Fibroblast of lung (primary cell): Measurements from ENCODE around the gene HES3. TPM values are rescaled to one million over a fixed set of nuclear protein-coding genes. Genes with fewer than 3 reads are reported as not detected.
A peak's percentile ranks its signal among the peaks of the same experiment; 100 is the strongest.

ENCODE experiments used
- DNase-seq, 2 donors: peaks; one replicate each; pipeline versions ENCODE4 v3.0.0 to v3.0.0-alpha.2; 2010; ENCODE audit warnings: low read depth in 2 of 2
- H2AFZ ChIP-seq: 2 replicates; pipeline ENCODE4 v1.5.1; 2012; ENCODE audit warnings: low read length, control low read depth, inconsistent platforms
- H3K27ac ChIP-seq: 2 replicates; pipeline ENCODE4 v1.5.1; 2011; ENCODE audit warnings: low read length, control low read depth; ENCODE audit not compliant: insufficient read depth
- H3K27me3 ChIP-seq: 2 replicates; pipeline ENCODE4 v1.5.1; 2011; ENCODE audit warnings: mild to moderate bottlenecking, low read length; ENCODE audit not compliant: control insufficient read depth, insufficient read depth
- H3K36me3 ChIP-seq: 2 replicates; pipeline ENCODE4 v1.5.1; 2011; ENCODE audit warnings: low read length; ENCODE audit not compliant: control insufficient read depth, insufficient read depth
- H3K4me1 ChIP-seq: 2 replicates; pipeline ENCODE4 v1.5.1; 2011; ENCODE audit warnings: low read length; ENCODE audit not compliant: control insufficient read depth, insufficient read depth; ENCODE audit errors: extremely low read depth
- H3K4me2 ChIP-seq: 2 replicates; pipeline ENCODE4 v1.5.1; 2011; ENCODE audit warnings: low read length, control low read depth; ENCODE audit not compliant: insufficient read depth; ENCODE audit errors: extremely low read depth
- H3K4me3 ChIP-seq, 4 experiments: fragments of 200-600 bp in 1 of 4; sonication (generic) in 1 of 4; replicated peaks in 1 of 4; 2 replicates each; pipeline ENCODE4 v1.5.1; 2011 to 2016; ENCODE audit warnings: low read length in 4 of 4, low read depth in 3 of 4, mild to moderate bottlenecking in 3 of 4, control low read depth in 2 of 4, inconsistent platforms in 1 of 4, mixed read lengths in 1 of 4; ENCODE audit not compliant: insufficient read depth in 1 of 4; ENCODE audit errors: control extremely low read depth in 1 of 4
- H3K79me2 ChIP-seq: 2 replicates; pipeline ENCODE4 v1.5.1; 2012; ENCODE audit warnings: mild to moderate bottlenecking, low read length, inconsistent platforms; ENCODE audit not compliant: control insufficient read depth, insufficient read depth
- H3K9ac ChIP-seq: 2 replicates; pipeline ENCODE4 v1.5.1; 2011; ENCODE audit warnings: mild to moderate bottlenecking, low read length, control low read depth; ENCODE audit not compliant: insufficient read depth
- H3K9me3 ChIP-seq: 2 replicates; pipeline ENCODE4 v1.5.1; 2012; ENCODE audit warnings: low read depth, low read length; ENCODE audit not compliant: control insufficient read depth, insufficient read depth
- H4K20me1 ChIP-seq: 2 replicates; pipeline ENCODE4 v1.5.1; 2011; ENCODE audit warnings: low read length; ENCODE audit not compliant: control insufficient read depth, insufficient read depth; ENCODE audit errors: extremely low read depth
- EZH2 ChIP-seq: IDR thresholded peaks from 2 replicates; pipeline ENCODE4 v1.5.1; 2012; ENCODE audit warnings: low read length, control low read depth, mild to moderate bottlenecking; ENCODE audit errors: missing control alignments
- polyA plus RNA-seq, 2 donors: library from polyadenylated mRNA; depleted of rRNA in 1 of 2; stranded (reverse) in 1 of 2; unstranded in 1 of 2; fragments of >200 nt; gene quantifications; 2 replicates each; pipeline ENCODE4 v1.2.1, GENCODE V29; 2011 to 2012; ENCODE audit warnings: missing spikeins in 1 of 2
- total RNA-seq: library from RNA; depleted of rRNA; stranded (reverse); fragments of >200 nt; gene quantifications from 2 replicates; pipeline ENCODE4 v1.2.1, GENCODE V29; 2014
- TF ChIP-seq, protein P1 (sequence below), 2 donors: IDR thresholded peaks in 1 of 2; conservative IDR thresholded peaks in 1 of 2; 1 replicate in 1 of 2; 2 replicates in 1 of 2; pipeline ENCODE4 v1.5.1; 2011 to 2012; ENCODE audit warnings: low read length in 2 of 2, control low read depth in 1 of 2, inconsistent platforms in 1 of 2, low read depth in 1 of 2, mild to moderate bottlenecking in 1 of 2

Gene HES3
- total and polyA plus RNA-seq, 2 donors (not counting 1 experiment from before 2014, with no cell fraction given): not detected

DNA sequence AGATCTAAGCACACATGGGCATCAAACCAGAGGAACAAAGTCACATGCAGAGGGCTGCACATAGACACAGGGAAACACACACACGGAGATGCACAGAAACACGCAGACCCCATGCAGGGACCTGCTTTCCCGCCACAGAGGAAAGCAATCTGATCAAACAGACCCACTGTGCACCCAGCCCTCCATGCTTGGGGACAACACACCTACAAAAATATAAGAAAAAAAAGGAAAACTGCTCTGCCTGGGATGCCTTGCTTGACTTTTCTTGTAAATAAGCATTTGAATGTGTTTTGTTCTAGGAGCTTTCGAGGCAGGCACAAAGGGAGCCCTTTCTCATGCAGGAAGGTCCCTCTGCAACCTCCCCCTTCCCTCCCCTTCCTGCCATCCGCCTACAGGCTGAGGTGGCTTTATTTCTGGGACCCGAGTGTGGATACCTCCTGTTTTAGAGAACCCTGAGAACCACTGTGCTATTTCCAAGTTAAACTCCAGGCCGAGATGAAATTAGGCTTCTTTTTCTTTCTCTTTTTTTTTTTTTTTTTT, 4.7 kb upstream of the HES3 start:
- H2AFZ ChIP-seq: no peak overlapping the region
- DNase-seq: no peak
- H3K9ac ChIP-seq: no peak overlapping the region
- H3K9me3 ChIP-seq: no peaks in the 10 kb centered on the region
- H3K4me3 ChIP-seq: no peak overlapping the region
- H3K79me2 ChIP-seq: peaks cover 11% of the 10 kb centered on the region
- H3K27me3 ChIP-seq: peaks cover 24% of the 10 kb centered on the region
- peaks cover 2% of the 10 kb centered on the region for H3K4me1 ChIP-seq
- TF ChIP-seq, protein P1, sequence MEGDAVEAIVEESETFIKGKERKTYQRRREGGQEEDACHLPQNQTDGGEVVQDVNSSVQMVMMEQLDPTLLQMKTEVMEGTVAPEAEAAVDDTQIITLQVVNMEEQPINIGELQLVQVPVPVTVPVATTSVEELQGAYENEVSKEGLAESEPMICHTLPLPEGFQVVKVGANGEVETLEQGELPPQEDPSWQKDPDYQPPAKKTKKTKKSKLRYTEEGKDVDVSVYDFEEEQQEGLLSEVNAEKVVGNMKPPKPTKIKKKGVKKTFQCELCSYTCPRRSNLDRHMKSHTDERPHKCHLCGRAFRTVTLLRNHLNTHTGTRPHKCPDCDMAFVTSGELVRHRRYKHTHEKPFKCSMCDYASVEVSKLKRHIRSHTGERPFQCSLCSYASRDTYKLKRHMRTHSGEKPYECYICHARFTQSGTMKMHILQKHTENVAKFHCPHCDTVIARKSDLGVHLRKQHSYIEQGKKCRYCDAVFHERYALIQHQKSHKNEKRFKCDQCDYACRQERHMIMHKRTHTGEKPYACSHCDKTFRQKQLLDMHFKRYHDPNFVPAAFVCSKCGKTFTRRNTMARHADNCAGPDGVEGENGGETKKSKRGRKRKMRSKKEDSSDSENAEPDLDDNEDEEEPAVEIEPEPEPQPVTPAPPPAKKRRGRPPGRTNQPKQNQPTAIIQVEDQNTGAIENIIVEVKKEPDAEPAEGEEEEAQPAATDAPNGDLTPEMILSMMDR (conservative IDR thresholded peaks at IDR 0.05 in 1 of 2, IDR thresholded peaks at IDR 0.05 in 1 of 2; ENCODE audit: low read depth in 1 of 2, low read length in 2 of 2): no peak
- TF ChIP-seq EZH2: no peak
- H3K4me2 ChIP-seq: no peak overlapping the region
- no peaks in the 10 kb centered on the region for H3K36me3 ChIP-seq
- no peaks in the 10 kb centered on the region for H4K20me1 ChIP-seq
- no peak overlapping the region for H3K27ac ChIP-seq

DNA sequence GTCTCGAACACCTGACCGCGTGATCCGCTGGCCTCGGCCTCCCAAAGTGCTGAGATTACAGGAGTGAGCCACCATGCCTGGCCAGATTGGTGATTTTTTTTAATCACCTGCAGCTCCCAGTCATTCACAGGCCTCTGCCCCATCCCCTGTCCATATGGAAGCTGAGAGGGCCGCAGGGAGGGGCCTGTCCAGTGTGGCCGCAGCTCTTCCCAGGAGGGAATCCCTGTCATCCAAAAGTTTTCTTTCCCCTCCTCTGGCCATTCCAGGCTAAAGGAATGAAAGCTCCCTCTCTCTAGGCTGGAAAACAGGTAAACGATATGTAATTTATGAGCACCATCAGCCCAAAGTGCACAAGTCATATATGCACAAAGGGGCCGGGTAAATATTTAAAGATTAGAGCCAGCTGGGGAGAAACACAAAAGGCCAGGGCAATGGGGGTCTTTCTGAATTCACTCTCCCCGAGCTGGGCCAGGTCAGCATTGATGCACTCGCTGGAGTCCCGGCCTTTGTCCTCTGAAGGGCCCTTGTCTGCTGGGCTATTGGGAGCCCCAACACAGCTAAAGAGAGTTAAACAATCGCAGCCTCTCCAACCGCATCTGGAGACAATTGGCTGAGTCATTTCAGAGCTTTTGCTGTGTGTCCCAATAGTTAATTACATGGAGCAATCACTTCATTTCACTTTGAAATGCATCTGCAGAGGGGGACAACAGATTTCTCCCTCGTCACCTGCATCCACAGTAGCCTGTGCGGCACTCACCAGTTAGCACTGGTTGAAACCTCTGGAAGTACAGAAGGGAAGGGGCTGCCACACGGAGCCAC, 3.8 kb upstream of the HES3 start:
- no peaks in the 10 kb centered on the region for H3K9me3 ChIP-seq
- H3K9ac ChIP-seq: no peak overlapping the region
- no peaks in the 10 kb centered on the region for H3K36me3 ChIP-seq
- TF ChIP-seq, protein P1 (conservative IDR thresholded peaks at IDR 0.05 in 1 of 2, IDR thresholded peaks at IDR 0.05 in 1 of 2; ENCODE audit: low read depth in 1 of 2, low read length in 2 of 2): no peak
- no peak for TF ChIP-seq EZH2
- H3K4me2 ChIP-seq: no peak overlapping the region
- H4K20me1 ChIP-seq: no peaks in the 10 kb centered on the region
- H3K27ac ChIP-seq: no peak overlapping the region
- H3K4me3 ChIP-seq: no peak overlapping the region
- H3K27me3 ChIP-seq: peaks cover 29% of the 10 kb centered on the region
- no peaks in the 10 kb centered on the region for H3K4me1 ChIP-seq
- H2AFZ ChIP-seq: no peak overlapping the region
- H3K79me2 ChIP-seq: peaks cover 3% of the 10 kb centered on the region
- DNase-seq: peak in 1 of 2 donors; percentile 41

DNA sequence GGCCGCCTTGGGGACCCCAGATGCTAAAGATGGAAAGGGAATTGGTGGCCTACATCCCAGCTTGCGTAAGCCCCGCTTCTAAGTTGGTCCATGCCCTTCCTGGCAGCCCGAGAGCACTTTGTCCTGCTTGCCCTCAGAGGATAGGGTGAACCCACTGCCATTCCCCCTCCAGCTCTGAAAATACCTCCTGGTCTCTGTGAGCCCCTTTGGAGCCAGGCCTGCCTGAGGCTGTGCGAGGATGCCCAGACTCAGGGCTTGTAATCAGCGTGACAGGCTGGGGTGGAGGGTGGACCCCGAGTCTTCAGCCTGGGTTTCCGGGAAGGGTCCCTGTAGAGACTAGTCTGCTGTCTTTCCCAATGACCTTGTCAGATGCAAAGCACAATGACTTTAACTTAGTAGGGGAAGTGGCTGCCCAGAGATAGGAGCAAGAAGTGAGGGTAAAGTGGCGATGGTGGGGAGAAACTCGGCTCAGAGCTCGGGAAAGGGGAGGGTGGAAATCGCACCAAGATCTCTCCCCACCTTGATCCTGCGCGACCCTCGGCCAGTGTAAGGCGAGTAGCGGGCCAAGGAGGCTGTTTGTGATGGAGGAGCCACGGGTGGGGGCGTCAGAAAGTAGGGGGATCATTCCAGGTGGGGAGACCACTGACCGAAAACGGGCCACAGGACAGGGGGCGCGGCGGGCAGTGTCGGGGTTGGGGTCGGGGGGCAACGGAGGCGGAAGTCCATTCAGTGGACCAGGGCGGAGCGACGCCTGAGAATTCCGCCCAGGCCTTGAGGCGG, 2.7 kb upstream of the HES3 start:
- H3K4me3 ChIP-seq: no peak overlapping the region
- no peaks in the 10 kb centered on the region for H3K36me3 ChIP-seq
- no peak overlapping the region for H2AFZ ChIP-seq
- no peak overlapping the region for H3K27ac ChIP-seq
- peaks cover 3% of the 10 kb centered on the region for H3K4me1 ChIP-seq
- H3K27me3 ChIP-seq: peaks cover 29% of the 10 kb centered on the region
- no peak overlapping the region for H3K4me2 ChIP-seq
- no peaks in the 10 kb centered on the region for H3K9me3 ChIP-seq
- H4K20me1 ChIP-seq: no peaks in the 10 kb centered on the region
- TF ChIP-seq, protein P1 (conservative IDR thresholded peaks at IDR 0.05 in 1 of 2, IDR thresholded peaks at IDR 0.05 in 1 of 2; ENCODE audit: low read depth in 1 of 2, low read length in 2 of 2): no peak
- no peak for TF ChIP-seq EZH2
- H3K9ac ChIP-seq: no peak overlapping the region
- H3K79me2 ChIP-seq: no peaks in the 10 kb centered on the region
- DNase-seq: no peak
